Esophagus mucosa (tissue), 1 donor: Measurements from ENCODE around the gene SMAD4. TPM values are rescaled to one million over a fixed set of nuclear protein-coding genes. Genes with fewer than 3 reads are reported as not detected.
"Not testable (repeated sequence)": the region's sequence is repeated elsewhere in the genome, so short reads cannot be mapped to it uniquely, and the experiment has no call there.

ENCODE experiments used
- ATAC-seq: fragments of 200-7000 bp; cut with Tn5 transposase; one replicate; pipeline ENCODE4 v1.9.1; 2020
- total RNA-seq: library from RNA; stranded (reverse); gene quantifications from one replicate; pipeline ENCODE4 v1.2.4, GENCODE V29; 2023
- donor health status: DM: yes; HTN: yes; CAD: no.

The SMAD4 gene
- 38.9 TPM for total RNA-seq

DNA sequence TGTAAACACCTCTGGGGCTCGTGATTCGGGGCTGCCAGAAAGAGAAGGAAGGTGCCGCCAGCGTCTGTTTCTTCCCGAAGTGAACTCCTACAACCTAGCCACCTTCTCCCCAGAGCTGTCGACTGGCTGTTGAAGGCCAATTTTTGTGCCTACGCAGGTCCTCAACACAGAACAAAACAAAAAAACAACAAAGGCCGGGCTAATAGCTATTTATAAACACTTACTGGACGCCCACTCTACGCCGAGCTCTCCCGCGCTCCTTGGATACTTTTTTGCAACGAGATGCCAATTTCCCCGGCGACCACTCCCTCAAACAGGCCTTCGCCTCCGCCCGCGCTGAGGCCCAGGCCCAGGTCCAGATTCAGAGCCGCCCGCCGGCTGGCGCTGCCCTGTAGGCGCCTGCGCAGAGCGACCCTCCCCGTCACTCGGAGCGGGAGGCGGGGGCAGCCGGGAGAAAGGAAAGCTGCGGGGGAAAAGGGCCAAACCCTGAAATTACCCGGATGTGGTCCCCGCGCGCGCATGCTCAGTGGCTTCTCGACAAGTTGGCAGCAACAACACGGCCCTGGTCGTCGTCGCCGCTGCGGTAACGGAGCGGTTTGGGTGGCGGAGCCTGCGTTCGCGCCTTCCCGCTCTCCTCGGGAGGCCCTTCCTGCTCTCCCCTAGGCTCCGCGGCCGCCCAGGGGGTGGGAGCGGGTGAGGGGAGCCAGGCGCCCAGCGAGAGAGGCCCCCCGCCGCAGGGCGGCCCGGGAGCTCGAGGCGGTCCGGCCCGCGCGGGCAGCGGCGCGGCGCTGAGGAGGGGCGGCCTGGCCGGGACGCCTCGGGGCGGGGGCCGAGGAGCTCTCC, at the start of gene SMAD4:
Gene SMAD4, plus strand, starts transcription at position 520 of the 843 bp plus-strand sequence. CDS start 16,834 bp downstream, outside the sequence.
- peak; percentile 95 for ATAC-seq

- no peak for ATAC-seq
Observed at GRCh38 chr18:50981381-50981780, 48.6 kb upstream of the SMAD4 start.

DNA sequence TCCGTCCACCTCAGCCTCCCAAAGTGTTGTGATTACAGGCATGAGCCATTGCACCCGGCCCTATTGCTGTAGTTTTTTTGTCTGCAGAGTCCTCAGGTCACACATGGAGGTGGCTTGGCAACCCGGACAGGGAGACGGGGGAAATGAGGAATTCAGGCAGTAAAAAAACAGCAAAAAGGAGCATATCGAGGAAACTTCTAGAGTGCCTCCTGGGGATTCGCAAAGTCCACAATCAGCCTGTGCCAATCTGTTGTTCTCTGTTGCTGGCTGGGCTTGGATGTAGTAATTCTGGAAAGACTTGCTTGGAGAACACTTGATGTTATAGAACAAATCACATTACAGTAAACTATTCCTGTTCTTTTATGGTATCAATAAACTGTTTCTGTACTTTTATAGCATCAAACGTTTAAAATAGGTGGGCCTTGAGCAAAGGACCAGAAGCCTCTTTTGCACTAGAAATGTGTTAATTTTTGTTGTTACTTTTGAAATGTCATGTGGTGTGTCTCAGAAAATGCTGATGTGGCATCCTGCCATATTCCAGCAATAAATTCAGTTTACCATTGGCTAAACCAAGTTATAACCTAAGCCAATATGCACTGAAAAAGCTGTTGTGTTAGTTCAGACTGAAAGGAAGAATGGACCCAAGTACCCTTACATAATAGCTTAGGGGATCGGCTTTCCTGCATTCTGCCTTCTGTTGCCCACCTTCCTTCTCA, 47.8 kb upstream of the SMAD4 start:
- ATAC-seq, result peak; percentile 22

DNA sequence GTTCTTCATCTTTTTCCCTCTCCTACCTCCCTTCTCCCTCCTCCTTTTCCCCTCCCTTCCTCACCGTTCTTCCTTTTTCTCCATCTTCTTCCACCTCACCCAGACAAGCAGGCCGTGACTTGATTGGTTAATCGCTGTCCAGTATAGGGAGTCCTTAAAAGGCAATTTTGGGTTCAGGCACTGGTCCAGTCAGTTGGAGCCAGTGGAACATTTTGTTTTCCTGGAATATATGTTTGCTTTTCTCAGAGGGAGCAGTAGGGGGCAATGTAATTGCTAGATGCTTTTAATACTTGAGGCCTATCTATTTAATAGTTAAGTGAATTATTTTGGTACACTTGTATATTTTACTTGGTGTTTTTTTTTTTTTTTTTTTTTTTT, 47.2 kb upstream of the SMAD4 start:
- ATAC-seq, result no peak

- ATAC-seq, result no peak
Observed at GRCh38 chr18:50986360-50987087, 43.5 kb upstream of the SMAD4 start.

DNA sequence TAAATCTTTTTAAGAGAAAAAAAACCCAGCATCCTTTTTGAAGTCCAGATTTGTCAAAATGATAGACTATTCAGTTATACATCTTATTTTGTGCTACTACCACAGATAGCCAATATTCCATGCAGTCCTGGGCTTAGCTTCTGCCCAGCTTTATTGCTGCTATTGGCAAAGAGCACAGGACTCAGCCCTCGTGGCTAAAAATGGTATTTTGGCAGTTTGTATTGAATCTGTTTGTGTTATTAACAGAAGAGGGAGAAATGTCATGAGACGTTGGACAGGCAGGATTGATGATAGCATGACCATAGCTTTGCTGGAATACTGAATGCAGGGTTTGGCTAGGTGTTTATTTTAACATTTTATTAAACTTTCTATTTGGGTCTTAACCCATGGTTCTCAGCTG, 42.8 kb upstream of the SMAD4 start:
- ATAC-seq, result no peak

DNA sequence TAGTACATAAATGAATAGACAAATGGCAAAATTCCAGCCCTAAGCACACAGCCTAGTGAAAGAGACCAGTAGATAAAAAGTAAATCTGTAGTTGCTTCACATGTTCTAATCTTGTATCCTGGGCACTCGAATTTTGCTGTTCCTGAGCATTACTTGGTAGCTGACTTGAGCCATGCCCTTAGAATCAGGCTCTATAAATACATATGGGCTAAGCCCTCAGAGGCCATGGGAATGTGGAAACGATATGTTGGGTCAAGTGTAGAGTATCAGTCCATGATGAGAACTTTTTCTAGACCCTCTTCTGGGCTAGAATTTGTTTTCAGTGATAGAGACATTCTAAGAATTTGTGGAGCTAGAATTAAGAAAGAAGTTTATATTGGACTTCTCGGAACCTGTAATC, 40.3 kb upstream of the SMAD4 start:
- ATAC-seq, result no peak

GRCh38 chr18:50992351-50992762, 37.7 kb upstream of the SMAD4 start:
- ATAC-seq, result no peak

DNA sequence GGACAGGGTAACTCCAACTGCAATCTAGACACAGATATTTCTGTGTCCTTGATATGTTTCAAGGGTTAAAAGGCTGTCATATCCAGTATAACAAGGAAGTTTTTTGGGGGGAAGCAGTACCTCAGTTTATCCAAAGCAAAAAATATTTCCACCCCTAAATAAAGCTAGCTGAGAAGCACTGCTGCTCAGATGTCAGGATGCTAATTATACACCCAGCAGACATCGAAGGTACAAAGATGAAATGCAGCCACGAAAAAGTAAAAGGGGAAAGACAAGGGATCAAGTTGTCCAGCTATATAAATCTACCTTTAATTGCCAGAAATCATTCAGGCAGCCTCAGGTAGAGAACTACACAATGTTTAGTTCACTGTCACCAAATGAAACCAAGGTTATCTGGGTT, 36.0 kb upstream of the SMAD4 start:
- ATAC-seq, result no peak

- not testable (repeated sequence) for ATAC-seq
Observed at GRCh38 chr18:51003174-51003573, 26.8 kb upstream of the SMAD4 start.

- no peak for ATAC-seq
Observed at GRCh38 chr18:51006061-51006818, 23.8 kb upstream of the SMAD4 start.

GRCh38 chr18:51006948-51007789, 22.8 kb upstream of the SMAD4 start:
- ATAC-seq, result no peak

DNA sequence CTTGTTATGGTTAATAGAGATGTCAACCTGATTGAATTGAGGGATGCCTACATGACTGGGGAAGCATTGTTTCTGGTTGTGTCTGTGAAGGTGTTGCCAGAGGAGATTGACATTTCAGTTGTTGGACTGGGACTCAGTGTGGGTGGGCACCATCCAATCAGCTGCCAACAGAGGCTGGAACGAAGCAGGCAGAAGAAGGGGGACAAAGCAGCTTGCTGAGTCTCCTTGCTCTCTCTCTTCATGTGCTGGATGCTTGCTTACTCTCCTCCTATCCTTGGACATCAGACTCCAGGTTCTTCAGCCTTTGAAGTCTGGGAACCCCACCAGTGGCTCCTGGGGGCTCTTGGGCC, 22.2 kb upstream of the SMAD4 start:
- ATAC-seq, result no peak

- ATAC-seq, result peak; percentile 29
Observed at GRCh38 chr18:51009072-51009471, 20.9 kb upstream of the SMAD4 start.

- no peak for ATAC-seq
Observed at GRCh38 chr18:51010218-51010617, 19.8 kb upstream of the SMAD4 start.

DNA sequence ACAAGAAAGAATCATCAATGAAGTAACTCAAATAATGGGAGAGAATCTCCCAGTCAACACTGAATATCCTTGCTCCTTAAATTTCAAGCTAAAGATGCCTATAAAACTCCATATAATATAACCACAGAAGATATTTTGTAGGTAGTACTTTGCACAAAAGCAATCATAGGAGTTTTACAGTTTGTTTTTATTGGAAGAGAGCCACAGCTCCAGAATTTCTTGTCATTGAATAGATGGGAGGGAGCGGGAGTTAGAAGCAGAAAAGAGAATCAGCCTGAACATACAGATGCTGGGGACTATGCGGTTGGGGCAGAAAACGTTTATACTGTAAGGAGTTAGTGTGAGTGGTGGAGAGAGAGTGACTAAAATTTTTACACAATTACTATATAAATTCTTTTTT, 18.3 kb upstream of the SMAD4 start:
- no peak for ATAC-seq

DNA sequence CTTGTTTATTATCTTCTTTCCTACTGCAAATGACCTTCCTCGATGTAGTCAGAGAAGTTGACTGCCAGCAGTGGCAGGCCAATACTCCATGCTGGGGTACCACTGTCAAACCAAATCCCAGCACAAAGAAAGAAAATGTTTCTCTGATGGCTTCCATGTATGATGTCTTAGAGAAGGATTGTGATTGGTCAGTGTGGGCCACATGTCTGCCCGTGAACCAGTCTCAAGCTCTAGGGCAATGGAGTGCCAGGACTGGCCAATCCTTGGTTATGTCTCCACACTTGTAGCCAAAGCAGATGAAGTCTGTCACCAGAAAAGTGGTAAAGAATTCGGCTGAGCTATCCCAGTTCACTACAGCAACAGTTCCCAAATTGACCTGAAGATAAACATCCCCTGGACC, 17.6 kb upstream of the SMAD4 start:
- ATAC-seq, result no peak

DNA sequence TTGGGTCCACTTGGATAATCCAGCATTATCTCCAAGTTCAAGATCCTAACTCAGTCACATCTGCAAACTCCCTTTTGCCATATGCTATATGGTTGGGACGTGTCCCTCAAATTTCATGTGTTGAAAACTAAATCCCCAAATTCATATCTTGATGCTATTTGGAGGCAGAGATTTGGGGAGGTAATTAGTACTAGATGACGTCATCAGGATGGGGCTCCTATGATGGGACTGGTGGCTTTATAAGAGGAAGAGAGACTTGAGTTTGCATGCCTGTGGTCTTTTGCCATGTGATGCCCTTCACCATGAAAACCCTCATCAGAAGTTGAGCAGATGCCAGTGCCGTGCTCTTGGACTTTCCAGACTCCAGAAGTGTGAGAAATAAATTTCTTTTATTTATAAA, 16.8 kb upstream of the SMAD4 start:
- no peak for ATAC-seq

DNA sequence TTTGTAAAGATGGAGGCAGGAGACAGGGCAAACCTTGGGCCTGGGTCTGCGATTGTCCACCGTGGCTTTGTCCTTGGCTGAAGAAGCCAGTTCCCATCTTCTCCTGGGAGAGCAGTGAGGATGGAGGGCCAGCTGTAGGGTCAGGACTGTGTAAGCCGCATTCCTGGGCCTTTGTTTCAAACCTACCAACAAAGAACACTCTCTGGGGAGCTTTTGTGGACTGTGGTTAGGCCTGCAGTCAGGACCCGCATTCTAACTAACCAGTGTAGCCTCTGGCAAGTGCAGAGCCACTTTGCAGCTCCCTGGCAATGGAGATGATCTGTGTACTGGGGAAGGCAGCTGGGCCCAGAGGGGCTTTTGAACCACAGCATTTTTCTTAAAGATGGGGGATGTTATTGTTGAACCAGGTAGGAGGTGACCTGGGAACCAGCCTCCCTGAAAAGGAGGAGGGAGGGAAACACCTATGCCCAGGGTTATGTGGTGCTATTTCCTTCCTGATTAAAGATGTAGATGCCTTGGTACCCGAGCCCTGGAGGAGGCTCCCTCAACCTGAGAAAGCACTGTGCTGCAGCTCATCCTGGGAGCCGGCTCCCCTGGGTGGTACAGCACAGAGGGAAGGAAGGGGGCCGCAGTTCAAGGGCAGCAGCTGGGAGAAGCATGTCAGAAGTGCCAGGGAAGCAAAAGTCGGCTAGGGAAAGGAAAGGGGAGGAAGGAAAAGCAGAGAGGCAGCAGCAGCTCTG, 12.7 kb upstream of the SMAD4 start:
- no peak for ATAC-seq

GRCh38 chr18:51020536-51020935, 9.5 kb upstream of the SMAD4 start:
- no peak for ATAC-seq
